Left ventricle myocardium superior (tissue), 1 donor: ENCODE data around the gene A3GALT2. TPM values are rescaled to one million over a fixed set of nuclear protein-coding genes. Genes with fewer than 3 reads are reported as not detected.

ENCODE experiments used
- ATAC-seq: fragments of 200-7000 bp; cut with Tn5 transposase; one replicate; pipeline ENCODE4 v1.9.1; 2020; ENCODE audit warnings: mild to moderate bottlenecking, moderate library complexity
- DNase-seq: peaks from one replicate; pipeline ENCODE4 v3.0.0-alpha.2; 2020
- intact Hi-C: fragments of 100-400 bp; cut with micrococcal nuclease; formaldehyde crosslinking; loops from one replicate; pipeline ENCODE4 v1.11.0; 2022
- total RNA-seq: library from RNA; stranded (reverse); fragmentation: NEBNext Ultra II Directional; extraction: Animal tissue kit (Norgen Biotek cat#: 25700); gene quantifications from one replicate; pipeline ENCODE4 v1.2.1, GENCODE V29; 2021
- donor health status: DM: no; HTN: yes; CAD: no; lungs with severe emphysema.

Gene A3GALT2
- total RNA-seq, 1 donor from 2014 or later = not detected

- DNase-seq (no peak), ATAC-seq (no peak)
- intact Hi-C loops = no loop called here
Measured at GRCh38 chr1:33354707-33355316, 33.9 kb upstream of the A3GALT2 start.

DNA sequence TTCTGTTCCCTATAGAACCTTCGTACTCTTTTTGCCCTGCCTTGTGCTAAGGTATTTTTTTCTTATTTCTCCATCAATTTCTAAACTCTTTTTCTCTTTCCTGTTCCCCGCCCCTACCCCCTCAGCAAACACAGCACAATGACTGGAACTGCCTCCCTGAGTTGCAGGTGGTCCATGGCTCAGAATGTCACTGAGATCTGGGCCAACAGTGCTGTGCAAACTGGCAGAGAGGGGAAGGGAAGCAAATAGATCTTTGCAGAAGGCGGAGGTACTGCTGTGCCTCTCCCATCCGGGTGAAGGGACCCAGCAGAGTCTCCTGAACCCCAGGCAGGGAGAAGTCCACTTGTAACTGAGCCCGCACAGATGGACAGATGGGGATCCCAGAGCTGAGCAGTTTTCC, 32.6 kb upstream of the A3GALT2 start:
- DNase-seq = no peak
- intact Hi-C loops = no loop called here
- ATAC-seq = no peak

GRCh38 chr1:33351281-33351660, 30.4 kb upstream of the A3GALT2 start:
- intact Hi-C loops = no loop called here
- DNase-seq (no peak), ATAC-seq (no peak)

DNA sequence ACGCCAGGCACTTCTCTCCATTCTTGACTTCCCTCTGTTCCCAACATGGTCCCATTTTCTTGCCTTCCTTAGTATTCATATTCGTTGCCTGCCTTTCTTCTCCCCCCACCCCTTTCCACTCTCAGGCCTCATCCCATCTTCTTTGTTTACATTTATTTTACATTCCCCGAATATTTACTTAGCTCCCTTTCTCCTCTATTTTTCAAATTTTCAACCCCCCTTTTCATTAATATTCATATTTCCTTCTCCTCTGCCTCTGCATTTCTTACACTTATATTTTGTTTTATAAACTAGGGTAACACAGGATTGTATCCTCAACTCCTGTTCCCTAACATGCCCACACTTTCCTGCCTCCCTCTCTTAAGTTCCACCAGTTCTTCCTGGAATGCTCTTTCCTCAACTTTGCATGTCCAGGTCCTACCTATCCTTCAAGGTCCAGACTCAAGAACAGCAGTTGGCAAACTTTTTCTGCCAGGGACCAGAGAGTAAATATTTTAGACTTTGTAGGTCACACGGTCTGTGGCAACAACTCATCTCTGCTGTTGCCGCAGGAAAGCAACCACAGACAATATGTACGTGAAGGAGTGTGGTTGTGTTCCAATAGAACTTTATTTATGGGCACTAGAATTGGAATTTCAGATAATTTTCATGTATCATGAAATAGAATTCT, 29.8 kb upstream of the A3GALT2 start:
- no peak for DNase-seq
- intact Hi-C loops = no loop called here
- no peak for ATAC-seq

GRCh38 chr1:33349778-33350610, 29.1 kb upstream of the A3GALT2 start:
- ATAC-seq (peak; percentile 86), DNase-seq (peak; percentile 96)
- intact Hi-C loops = no loop called here

DNA sequence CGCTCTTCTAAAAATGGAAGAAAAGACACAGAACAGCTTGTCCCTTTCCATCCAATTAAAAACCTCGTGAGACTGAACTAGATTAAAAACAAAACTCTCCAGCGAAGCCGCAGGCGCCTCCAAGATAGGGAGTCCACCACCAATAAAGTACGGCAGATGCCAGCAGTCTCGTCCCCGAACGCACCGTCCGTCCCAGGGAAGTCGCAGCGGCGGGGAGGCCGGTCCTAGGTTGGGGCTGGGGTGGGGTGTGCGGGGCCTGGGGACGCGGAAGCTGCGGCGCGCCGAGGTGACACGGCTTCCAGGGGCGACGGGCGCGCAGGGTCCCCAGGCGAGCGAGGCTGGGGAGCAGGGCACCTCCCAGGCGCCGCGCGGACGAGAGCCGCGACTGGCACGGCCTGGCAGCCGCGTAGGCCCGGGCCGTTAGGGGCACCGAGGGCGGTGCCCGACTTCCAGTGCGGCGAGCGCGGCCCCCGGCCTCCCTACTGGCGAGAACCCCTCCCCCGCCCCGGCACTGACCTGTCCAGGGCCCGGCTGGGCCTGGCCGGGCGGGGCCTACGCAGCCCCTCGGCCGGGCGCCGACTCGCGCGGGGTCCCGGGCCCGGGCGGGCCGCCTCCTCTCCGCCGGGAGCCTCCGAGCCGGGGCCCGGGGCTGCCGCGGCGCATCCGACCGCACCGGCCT, 28.3 kb upstream of the A3GALT2 start:
- DNase-seq (peak; percentile 76), ATAC-seq (peak; percentile 32)
- intact Hi-C loops = no loop called here

DNA sequence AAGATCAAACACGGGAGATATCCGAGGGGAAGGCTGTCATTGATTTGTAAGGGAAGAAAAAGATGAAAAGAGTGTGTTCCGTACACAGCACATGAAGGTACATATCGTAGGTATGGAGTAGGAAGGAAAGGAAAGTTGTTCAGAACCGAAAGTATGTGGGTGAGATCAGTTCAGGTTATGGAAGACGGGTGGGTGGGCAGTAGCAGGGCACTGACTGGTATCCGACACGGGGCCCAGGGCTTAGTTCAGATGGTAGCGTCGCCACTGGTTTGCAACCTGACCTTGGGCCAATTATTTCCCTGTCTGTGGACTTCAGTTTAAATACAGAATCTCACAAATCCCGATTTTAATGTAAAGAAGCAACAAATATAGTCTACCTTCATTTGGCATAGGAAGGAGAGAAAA, 27.8 kb upstream of the A3GALT2 start:
- ATAC-seq (peak; percentile 12), DNase-seq (no peak)
- intact Hi-C loops = no loop called here

DNA sequence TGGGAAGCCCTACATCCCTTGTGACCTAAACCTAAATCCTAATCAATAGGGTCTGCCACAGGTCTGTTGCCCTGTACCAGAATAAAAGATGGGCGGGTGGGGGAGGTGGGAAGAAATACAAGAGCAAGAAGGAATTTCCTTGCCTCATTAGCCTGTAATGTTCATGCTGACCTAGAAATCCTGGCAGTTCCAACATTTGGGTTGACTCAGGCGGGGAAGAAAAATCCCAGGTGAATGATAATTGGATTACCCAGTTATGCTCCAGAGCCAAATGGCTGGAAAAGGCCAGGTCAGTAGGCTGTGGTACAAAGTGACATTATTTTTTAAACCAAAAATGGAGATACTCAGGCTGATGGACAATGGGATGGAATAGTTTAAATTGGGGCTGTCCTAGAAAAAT, 27.3 kb upstream of the A3GALT2 start:
- DNase-seq (no peak), ATAC-seq (no peak)
- intact Hi-C loops = no loop called here

GRCh38 chr1:33347650-33347992, 26.7 kb upstream of the A3GALT2 start:
- DNase-seq (peak; percentile 62), ATAC-seq (peak; percentile 37)
- intact Hi-C loops = no loop called here

- intact Hi-C loops = no loop called here
- ATAC-seq (peak; percentile 31), DNase-seq (no peak)
Measured at GRCh38 chr1:33346927-33347649, 26.2 kb upstream of the A3GALT2 start.

DNA sequence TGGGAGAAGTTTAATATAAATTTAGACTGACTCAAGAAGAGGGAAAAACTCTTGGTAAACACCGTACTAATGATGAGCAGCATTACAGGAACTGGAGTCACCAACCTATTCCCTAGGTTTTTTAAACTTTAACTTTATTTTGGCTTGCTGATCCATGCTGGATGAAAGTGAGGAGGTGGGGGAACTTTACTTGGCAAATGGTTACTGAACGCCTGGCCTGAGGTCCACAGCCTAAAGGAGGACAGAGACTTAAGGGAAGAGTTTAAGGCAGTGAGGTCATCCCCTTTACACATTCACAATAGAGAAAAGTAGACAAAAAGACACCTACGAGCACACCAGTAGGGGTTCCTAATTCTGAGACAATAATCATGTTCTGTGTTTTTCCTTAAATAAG, 25.6 kb upstream of the A3GALT2 start:
- ATAC-seq (no peak), DNase-seq (no peak)
- intact Hi-C loops = no loop called here

GRCh38 chr1:33344896-33345560, 24.1 kb upstream of the A3GALT2 start:
- ATAC-seq (no peak), DNase-seq (no peak)
- intact Hi-C loops = no loop called here

- DNase-seq (no peak), ATAC-seq (no peak)
- intact Hi-C loops = no loop called here
Measured at GRCh38 chr1:33343539-33343938, 22.6 kb upstream of the A3GALT2 start.

- ATAC-seq = peak; percentile 64
- intact Hi-C loops = no loop called here
- peak; percentile 81 for DNase-seq
Measured at GRCh38 chr1:33342041-33342723, 21.3 kb upstream of the A3GALT2 start.

DNA sequence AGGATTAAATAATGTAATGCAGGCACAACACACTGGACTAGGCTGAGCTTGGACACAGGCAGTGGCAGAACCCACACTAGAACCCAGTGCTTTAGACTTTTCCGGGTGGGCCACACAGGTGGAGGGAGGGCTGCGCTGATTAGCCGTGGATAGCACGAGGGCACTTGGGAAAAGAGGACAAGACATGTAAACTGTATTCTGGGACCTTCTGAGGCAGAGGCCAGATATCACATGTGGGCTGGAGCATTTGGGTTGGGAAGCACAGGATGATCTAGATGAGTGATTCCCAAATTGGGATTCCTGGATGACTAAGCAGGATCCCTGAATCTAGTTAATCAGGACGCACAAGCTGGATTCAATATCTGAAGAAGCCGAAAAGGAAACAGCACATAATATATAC, 20.3 kb upstream of the A3GALT2 start:
- ATAC-seq (no peak), DNase-seq (no peak)
- intact Hi-C loops = no loop called here

DNA sequence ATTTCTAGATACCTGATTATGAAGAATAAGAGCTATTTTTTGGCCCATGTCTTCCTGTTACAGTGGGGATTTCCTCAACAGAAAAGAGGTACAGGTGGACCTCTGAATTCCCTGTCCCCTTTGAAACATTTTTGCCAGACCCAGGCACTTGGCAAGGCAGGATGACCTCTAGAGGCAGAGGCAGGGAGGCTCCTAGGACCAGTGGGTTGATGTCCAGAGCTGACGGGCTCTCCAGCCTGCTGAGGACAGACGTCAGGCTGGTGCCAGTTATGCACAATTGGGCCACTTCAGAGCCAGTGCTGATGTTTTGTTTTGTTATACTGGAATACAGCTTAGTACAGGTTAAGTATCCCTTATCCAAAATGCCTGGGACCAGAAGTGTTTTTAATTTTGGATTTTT, 18.5 kb upstream of the A3GALT2 start:
- peak; percentile 26 for ATAC-seq
- intact Hi-C loops = no loop called here
- no peak for DNase-seq

DNA sequence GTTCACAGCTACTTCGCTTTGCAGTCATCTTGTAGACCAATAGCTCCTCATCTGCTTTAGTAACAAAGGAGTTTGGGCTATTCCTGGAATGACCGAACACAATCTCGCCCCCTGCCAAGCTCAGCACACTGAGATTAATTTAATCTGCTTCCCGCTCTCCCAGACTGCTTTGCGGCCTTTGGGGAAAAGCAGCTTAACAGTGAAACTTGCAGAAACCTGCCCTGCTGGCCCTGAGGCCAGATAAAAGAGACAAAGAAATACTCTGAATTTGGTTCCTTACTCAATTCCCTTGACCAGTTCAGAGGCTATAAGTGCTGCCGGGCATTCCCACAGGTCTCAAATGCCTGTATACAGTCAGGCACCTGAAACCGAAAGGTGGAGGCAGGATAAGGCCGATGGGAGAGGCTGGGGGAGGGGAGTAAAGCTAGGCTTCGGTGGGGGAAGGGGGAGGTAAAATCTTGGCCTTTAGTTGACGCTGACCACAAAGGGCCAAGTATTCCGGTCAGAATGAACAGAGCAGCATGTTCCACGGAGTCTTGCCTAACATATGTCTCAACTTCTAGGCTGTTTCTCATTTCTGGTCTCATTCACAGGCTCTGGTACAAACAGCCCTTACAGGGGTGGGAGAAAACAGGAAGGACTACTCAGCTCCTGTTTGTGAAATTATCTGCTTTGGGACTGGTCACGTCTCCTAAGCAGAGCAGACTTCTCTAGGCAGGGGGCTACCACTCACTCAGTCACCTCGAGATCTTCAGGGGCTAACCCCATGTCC, 17.7 kb upstream of the A3GALT2 start:
- ATAC-seq = peak; percentile 64
- intact Hi-C loops = no loop called here
- DNase-seq = peak; percentile 54

DNA sequence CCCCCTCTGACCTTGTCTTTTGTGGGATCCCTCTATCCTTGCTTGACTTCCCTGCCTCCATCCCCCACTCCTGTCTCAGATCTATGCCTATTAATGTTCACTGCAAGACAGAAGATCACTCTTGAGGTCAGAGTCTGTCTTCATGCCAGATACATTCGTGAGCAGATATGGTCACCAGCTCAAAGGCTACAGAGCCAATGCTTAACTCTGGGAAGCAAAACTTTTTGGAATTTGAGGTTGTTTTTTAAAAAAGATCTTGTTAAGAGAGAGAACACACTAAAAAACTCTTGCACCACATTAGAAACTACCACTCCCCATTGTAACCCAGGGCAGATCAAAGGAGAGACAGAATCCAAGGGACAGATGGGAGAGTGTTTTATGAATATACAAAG, 17.1 kb upstream of the A3GALT2 start:
- intact Hi-C loops = no loop called here
- DNase-seq = no peak
- ATAC-seq = peak; percentile 30
